Neural cell (in vitro differentiated cells): ENCODE data around the gene TOP2B. TPM values are rescaled to one million over a fixed set of nuclear protein-coding genes. Genes with fewer than 3 reads are reported as not detected.

ENCODE experiments used
- H2AFZ ChIP-seq: fragments of 200-600, 300-800 bp; sonication (generic), shearing (Covaris generic); 2 replicates; pipeline ENCODE4 v1.6.0; 2014; ENCODE audit warnings: low read depth, mild to moderate bottlenecking, antibody characterized with exemption, low read length, moderate library complexity
- H3F3A ChIP-seq: fragments of 200-600 bp; shearing (Covaris generic); 2 replicates; pipeline ENCODE4 v1.6.1; 2016; ENCODE audit warnings: mild to moderate bottlenecking, moderate library complexity, mixed read lengths, antibody characterized with exemption, low read length; ENCODE audit not compliant: insufficient read depth, poor library complexity, severe bottlenecking
- H3K27ac ChIP-seq: fragments of 200-600, 300-800 bp; sonication (generic), shearing (Covaris generic); 2 replicates; pipeline ENCODE4 v1.5.1; 2014; ENCODE audit warnings: mild to moderate bottlenecking, low read length, moderate library complexity
- H3K27me3 ChIP-seq: fragments of 300-800, 200-600 bp; sonication (generic), shearing (Covaris generic); 2 replicates; pipeline ENCODE4 v1.6.0; 2014; ENCODE audit warnings: mild to moderate bottlenecking, low read depth, low read length, moderate library complexity; ENCODE audit not compliant: insufficient read depth
- H3K36me3 ChIP-seq: fragments of 300-800, 200-600 bp; sonication (generic), shearing (Covaris generic); 2 replicates; pipeline ENCODE4 v1.5.1; 2014; ENCODE audit warnings: mild to moderate bottlenecking, antibody characterized with exemption, low read length, moderate library complexity; ENCODE audit not compliant: insufficient read depth
- H3K4me2 ChIP-seq: fragments of 300-800, 200-600 bp; sonication (generic), shearing (Covaris generic); 2 replicates; pipeline ENCODE4 v1.6.0; 2014; ENCODE audit warnings: mild to moderate bottlenecking, low read length
- H3K4me3 ChIP-seq: fragments of 300-800, 200-600 bp; sonication (generic), shearing (Covaris generic); 2 replicates; pipeline ENCODE4 v1.5.1; 2014; ENCODE audit warnings: mild to moderate bottlenecking, low read length, moderate library complexity
- H3K79me2 ChIP-seq: fragments of 200-600 bp; shearing (Covaris generic); replicated peaks from 2 replicates; pipeline ENCODE4 v1.6.0; 2014; ENCODE audit warnings: mild to moderate bottlenecking, low read length, moderate library complexity; ENCODE audit not compliant: insufficient read depth
- H3K9ac ChIP-seq: fragments of 300-800, 200-600 bp; sonication (generic), shearing (Covaris generic); 2 replicates; pipeline ENCODE4 v1.6.1; 2016; ENCODE audit warnings: mild to moderate bottlenecking, low read length, mixed read lengths
- H3K9me2 ChIP-seq: fragments of 200-600 bp; shearing (Covaris generic); 2 replicates; pipeline ENCODE4 v1.6.1; 2016; ENCODE audit warnings: mild to moderate bottlenecking, low read length, mixed read lengths; ENCODE audit not compliant: insufficient read depth
- H3K9me3 ChIP-seq: fragments of 200-600, 300-800 bp; sonication (generic), shearing (Covaris generic); 2 replicates; pipeline ENCODE4 v1.6.1; 2016; ENCODE audit warnings: mild to moderate bottlenecking, mixed run types, low read length, moderate library complexity, mixed read lengths
- H4K20me1 ChIP-seq: fragments of 200-600 bp; shearing (Covaris generic); 2 replicates; pipeline ENCODE4 v1.6.1; 2016; ENCODE audit warnings: mild to moderate bottlenecking, mixed run types; ENCODE audit not compliant: insufficient read depth
- CTCF ChIP-seq: fragments of 450-650 bp; IDR thresholded peaks from 2 replicates; pipeline ENCODE4 v1.5.1; 2014; ENCODE audit warnings: antibody characterized with exemption, mild to moderate bottlenecking, moderate library complexity; ENCODE audit not compliant: poor library complexity, severe bottlenecking
- EP300 ChIP-seq: fragments of 450-650 bp; conservative IDR thresholded peaks from 2 replicates; pipeline ENCODE4 v1.6.1; 2014; ENCODE audit warnings: antibody characterized with exemption, mild to moderate bottlenecking, moderate library complexity; ENCODE audit not compliant: poor library complexity, severe bottlenecking
- EZH2 ChIP-seq: fragments of 200-600, 300-800 bp; shearing (Covaris generic), sonication (generic); IDR thresholded peaks from 2 replicates; pipeline ENCODE4 v1.6.1; 2014; ENCODE audit warnings: antibody characterized with exemption, low read length, borderline replicate concordance, mild to moderate bottlenecking; ENCODE audit not compliant: insufficient read depth, poor library complexity, severe bottlenecking
- MXI1 ChIP-seq: fragments of 450-650 bp; conservative IDR thresholded peaks from 2 replicates; pipeline ENCODE4 v1.6.1; 2014; ENCODE audit warnings: antibody characterized with exemption, mild to moderate bottlenecking; ENCODE audit not compliant: poor library complexity, severe bottlenecking
- POLR2AphosphoS5 ChIP-seq: IDR thresholded peaks from 2 replicates; pipeline ENCODE4 v1.6.1; 2012
- RAD21 ChIP-seq: fragments of 450-650 bp; conservative IDR thresholded peaks from 2 replicates; pipeline ENCODE4 v1.6.1; 2014; ENCODE audit warnings: antibody characterized with exemption, mild to moderate bottlenecking, moderate library complexity
- REST ChIP-seq: IDR thresholded peaks from 2 replicates; pipeline ENCODE4 v1.6.1; 2012; ENCODE audit warnings: borderline replicate concordance
- SMC3 ChIP-seq: fragments of 450-650 bp; conservative IDR thresholded peaks from 2 replicates; pipeline ENCODE4 v1.6.1; 2014; ENCODE audit warnings: antibody characterized with exemption, mild to moderate bottlenecking, moderate library complexity; ENCODE audit not compliant: poor library complexity
- TAF1 ChIP-seq: IDR thresholded peaks from 2 replicates; pipeline ENCODE4 v1.6.1; 2012; ENCODE audit warnings: low read depth
- polyA plus RNA-seq: library from polyadenylated mRNA; depleted of rRNA; stranded (reverse); fragments of >200 nt; gene quantifications from 2 replicates; pipeline ENCODE4 v1.2.3, GENCODE V29; 2014

TOP2B gene
- polyA plus RNA-seq, 1 donor from 2014 or later = 440 TPM

- no peaks in the 10 kb centered on the region for H3F3A ChIP-seq
- H3K4me3 ChIP-seq = no peak overlapping the region
- no peaks in the 10 kb centered on the region for H3K9me2 ChIP-seq
- H4K20me1 ChIP-seq = no peaks in the 10 kb centered on the region
- H3K4me2 ChIP-seq = no peak overlapping the region
- no peak overlapping the region for H3K27ac ChIP-seq
- no peaks in the 10 kb centered on the region for H3K36me3 ChIP-seq
- TF ChIP-seq SMC3 (no peak), CTCF (no peak), MXI1 (no peak), EZH2 (no peak), REST (no peak), EP300 (no peak), POLR2AphosphoS5 (no peak), TAF1 (no peak), RAD21 (no peak)
- H3K9me3 ChIP-seq = no peaks in the 10 kb centered on the region
- no peak overlapping the region for H3K9ac ChIP-seq
- no peaks in the 10 kb centered on the region for H3K79me2 ChIP-seq
- no peaks in the 10 kb centered on the region for H3K27me3 ChIP-seq
- H2AFZ ChIP-seq = no peak overlapping the region
Observed at GRCh38 chr3:25674670-25675069, 10.0 kb upstream of the TOP2B start.

- Histone ChIP-seq H3K27me3 (no peaks in the 10 kb centered on the region), H3K4me3 (no peak overlapping the region), H3K79me2 (no peaks in the 10 kb centered on the region), H2AFZ (no peak overlapping the region), H3K9me2 (no peaks in the 10 kb centered on the region), H3K9ac (no peak overlapping the region), H4K20me1 (no peaks in the 10 kb centered on the region), H3K9me3 (no peaks in the 10 kb centered on the region), H3K27ac (no peak overlapping the region), H3F3A (no peaks in the 10 kb centered on the region), H3K36me3 (no peaks in the 10 kb centered on the region), H3K4me2 (no peak overlapping the region)
- TF ChIP-seq CTCF (no peak), EP300 (no peak), REST (no peak), MXI1 (no peak), POLR2AphosphoS5 (no peak), TAF1 (no peak), SMC3 (no peak), RAD21 (no peak), EZH2 (no peak)
Observed at GRCh38 chr3:25673738-25674298, 9.1 kb upstream of the TOP2B start.
